ENCODE results near the gene TGM2.

The TGM2 gene

GRCh38 chr20:38079353-38079752 is 85.7 kb downstream of the TGM2 start:
- H3K9me3 ChIP-seq (replicated peaks in 1 of 11) = peaks cover 15 to 29% (median 23%) of the 10 kb centered on the region in 11 experiments
- H3K9ac ChIP-seq = no peak overlapping the region
- no peak for TF ChIP-seq Cebpa-rat (IDR thresholded peaks at IDR 0.05)
- peaks cover 0 to 8% (median 3%) of the 10 kb centered on the region in 10 experiments; a peak in 9 of 20 replicates for H3K4me1 ChIP-seq
- H3K36me3 ChIP-seq = peaks cover 78 to 97% (median 92%) of the 10 kb centered on the region in 11 experiments
- H3K4me3 ChIP-seq = no peak overlapping the region
- no peaks in the 10 kb centered on the region for H3K27me3 ChIP-seq
- no peak overlapping the region for H3K27ac ChIP-seq
- no peak overlapping the region for H3K4me2 ChIP-seq
- peaks cover 0 to 51% (median 7%) of the 10 kb centered on the region in 11 experiments; a peak in 7 of 22 replicates for H4K20me1 ChIP-seq

- peaks cover 0 to 10% (median 7%) of the 10 kb centered on the region in 10 experiments; a peak in 9 of 20 replicates for H3K4me1 ChIP-seq
- no peak overlapping the region for H3K4me2 ChIP-seq
- H3K27me3 ChIP-seq = no peaks in the 10 kb centered on the region
- TF ChIP-seq Cebpa-rat (IDR thresholded peaks at IDR 0.05) = no peak
- peaks cover 71 to 97% (median 92%) of the 10 kb centered on the region in 11 experiments for H3K36me3 ChIP-seq
- no peak overlapping the region for H3K4me3 ChIP-seq
- H3K9me3 ChIP-seq (replicated peaks in 1 of 11) = peaks cover 15 to 29% (median 23%) of the 10 kb centered on the region in 11 experiments
- peaks cover 0 to 54% (median 13%) of the 10 kb centered on the region in 11 experiments; a peak in 11 of 22 replicates for H4K20me1 ChIP-seq
- no peak overlapping the region for H3K9ac ChIP-seq
- no peak overlapping the region for H3K27ac ChIP-seq
Observed at GRCh38 chr20:38078084-38078483, 87.0 kb downstream of the TGM2 start.

Data from BLaER1 treated with 17β-estradiol and CSF1 and Interleukin-3, amounts not matched to agents 10 nM and 100 nM (cell line).